NCI-H2107 treated with DMSO at 0.1 percent for 48 hours (cell line): Measurements from ENCODE around the gene NTRK2.

ENCODE experiments used
- DNase-seq: peaks from one replicate; lab custom pipeline; 2025; ENCODE audit not compliant: unreplicated experiment; lab: John Stamatoyannopoulos, UW

Gene NTRK2

GRCh38 chr9:84966876-84967830 is 297.6 kb downstream of the NTRK2 start:
- DNase-seq = no peak

- DNase-seq = no peak
Measured at GRCh38 chr9:84969084-84969483, 299.6 kb downstream of the NTRK2 start.

GRCh38 chr9:84969736-84970135 is 300.2 kb downstream of the NTRK2 start:
- DNase-seq = no peak

GRCh38 chr9:84970432-84970831 is 300.9 kb downstream of the NTRK2 start:
- no peak for DNase-seq

GRCh38 chr9:84971571-84971970 is 302.0 kb downstream of the NTRK2 start:
- no peak for DNase-seq

GRCh38 chr9:84974258-84974657 is 304.7 kb downstream of the NTRK2 start:
- DNase-seq = no peak

GRCh38 chr9:84974855-84975254 is 305.3 kb downstream of the NTRK2 start:
- no peak for DNase-seq

- DNase-seq = no peak
Measured at GRCh38 chr9:84975926-84976325, 306.4 kb downstream of the NTRK2 start.

GRCh38 chr9:84978661-84979060 is 309.1 kb downstream of the NTRK2 start:
- DNase-seq = no peak

GRCh38 chr9:84983749-84984148 is 314.2 kb downstream of the NTRK2 start:
- DNase-seq = no peak

GRCh38 chr9:84988621-84989020 is 319.1 kb downstream of the NTRK2 start:
- DNase-seq = no peak

- DNase-seq = no peak
Measured at GRCh38 chr9:84990416-84990815, 320.9 kb downstream of the NTRK2 start.

GRCh38 chr9:84990850-84991513 is 321.5 kb downstream of the NTRK2 start:
- no peak for DNase-seq

GRCh38 chr9:84991514-84991870 is 322.0 kb downstream of the NTRK2 start:
- no peak for DNase-seq

- no peak for DNase-seq
Measured at GRCh38 chr9:84992381-84992780, 322.9 kb downstream of the NTRK2 start.

GRCh38 chr9:84993105-84993504 is 323.6 kb downstream of the NTRK2 start:
- DNase-seq = no peak

GRCh38 chr9:84996029-84996428 is 326.5 kb downstream of the NTRK2 start:
- no peak for DNase-seq

- DNase-seq = no peak
Measured at GRCh38 chr9:84996716-84997115, 327.2 kb downstream of the NTRK2 start.

GRCh38 chr9:84997472-84997871 is 327.9 kb downstream of the NTRK2 start:
- DNase-seq = no peak

- DNase-seq = no peak
Measured at GRCh38 chr9:84998639-84999038, 329.1 kb downstream of the NTRK2 start.

GRCh38 chr9:84999788-85000187 is 330.3 kb downstream of the NTRK2 start:
- no peak for DNase-seq

GRCh38 chr9:85001925-85002324 is 332.4 kb downstream of the NTRK2 start:
- DNase-seq = no peak
